Transverse colon (tissue), 4 donors: Measurements from ENCODE around the gene FTCD.

Experiments used
- CTCF ChIP-seq, 5 experiments: fragments of 200-600 bp in 3 of 5; fragments of 450-650 bp in 2 of 5; sonication (generic) in 3 of 5; IDR thresholded peaks; 1 replicate in 2 of 5; 2 replicates in 3 of 5; pipeline ENCODE4 v1.5.1; 2016 to 2017; ENCODE audit warnings: antibody characterized with exemption in 5 of 5, inconsistent platforms in 3 of 5, mild to moderate bottlenecking in 2 of 5, moderate library complexity in 1 of 5
- EP300 ChIP-seq: sonication (generic); formaldehyde crosslinking; IDR thresholded peaks from one replicate; pipeline ENCODE4 v1.6.1; 2017; ENCODE audit warnings: antibody characterized with exemption, low read depth
- POLR2AphosphoS5 ChIP-seq, 3 donors: sonication (generic); formaldehyde crosslinking; IDR thresholded peaks; one replicate each; pipeline ENCODE4 v1.6.1; 2016; ENCODE audit warnings: antibody characterized with exemption in 3 of 3

- TF ChIP-seq CTCF (IDR thresholded peaks at IDR 0.05) (no peak), POLR2AphosphoS5 (IDR thresholded peaks at IDR 0.05) (no peak), EP300 (no peak)
These were observed 59.4 kb downstream of the FTCD start for GRCh38 chr21:46095814-46096595.
